Fibroblast of pulmonary artery (primary cell): ENCODE data around the gene FLOT1.
"Not testable (repeated sequence)": the region's sequence is repeated elsewhere in the genome, so short reads cannot be mapped to it uniquely, and the experiment has no call there.

Source experiments
- DNase-seq: peaks from one replicate; pipeline ENCODE4 v3.0.0-alpha.2; 2010; ENCODE audit warnings: low read depth
- H3K4me3 ChIP-seq: replicated peaks from 2 replicates; pipeline ENCODE4 v1.5.1; 2011; ENCODE audit warnings: low read depth, mild to moderate bottlenecking, control low read depth, low read length, moderate library complexity
- CTCF ChIP-seq: IDR thresholded peaks from 2 replicates; pipeline ENCODE4 v1.5.1; 2011; ENCODE audit warnings: mild to moderate bottlenecking, control low read depth, low read length, inconsistent platforms; ENCODE audit errors: missing control alignments

FLOT1 gene

GRCh38 chr6:30760549-30760948 lies 18.1 kb upstream of the FLOT1 start:
- TF ChIP-seq CTCF, result no peak
- H3K4me3 ChIP-seq, result no peak overlapping the region
- no peak for DNase-seq

- no peak for TF ChIP-seq CTCF
- H3K4me3 ChIP-seq, result no peak overlapping the region
- DNase-seq, result peak; percentile 94
Measured at GRCh38 chr6:30759575-30760239, 17.2 kb upstream of the FLOT1 start.

GRCh38 chr6:30757261-30757904 lies 14.9 kb upstream of the FLOT1 start:
- no peak for TF ChIP-seq CTCF
- DNase-seq, result no peak
- no peak overlapping the region for H3K4me3 ChIP-seq

GRCh38 chr6:30756405-30757003 lies 14.0 kb upstream of the FLOT1 start:
- H3K4me3 ChIP-seq, DNase-seq: not testable (repeated sequence)

GRCh38 chr6:30754631-30755030 lies 12.1 kb upstream of the FLOT1 start:
- DNase-seq, result no peak

GRCh38 chr6:30752157-30752927 lies 9.9 kb upstream of the FLOT1 start:
- peak; percentile 100 for DNase-seq
- no peak overlapping the region for H3K4me3 ChIP-seq
- peak; percentile 4 for TF ChIP-seq CTCF

More at GRCh38 chr6:30754631-30755030, 12.1 kb upstream of the FLOT1 start:
- no peak overlapping the region for H3K4me3 ChIP-seq
- no peak for TF ChIP-seq CTCF

- no peak overlapping the region for H3K4me3 ChIP-seq
- TF ChIP-seq CTCF, result no peak
- no peak for DNase-seq
Measured at GRCh38 chr6:30750379-30750668, 7.8 kb upstream of the FLOT1 start.
